Uterus (tissue), 2 donors: ENCODE data around the gene RFX6.

Source experiments
- POLR2A ChIP-seq, 2 donors: fragments of 450-650 bp; IDR thresholded peaks; one replicate each; pipeline ENCODE4 v1.6.1; 2016; ENCODE audit warnings: antibody characterized with exemption in 2 of 2, mild to moderate bottlenecking in 1 of 2, moderate library complexity in 1 of 2
- TF ChIP-seq, protein P1 (sequence below), 4 experiments: fragments of 200-600 bp in 2 of 4; fragments of 450-650 bp in 2 of 4; sonication (generic) in 2 of 4; IDR thresholded peaks; one replicate each; pipeline ENCODE4 v1.5.1; 2016 to 2019; ENCODE audit warnings: antibody characterized with exemption in 4 of 4, mild to moderate bottlenecking in 2 of 4, moderate library complexity in 1 of 4

DNA sequence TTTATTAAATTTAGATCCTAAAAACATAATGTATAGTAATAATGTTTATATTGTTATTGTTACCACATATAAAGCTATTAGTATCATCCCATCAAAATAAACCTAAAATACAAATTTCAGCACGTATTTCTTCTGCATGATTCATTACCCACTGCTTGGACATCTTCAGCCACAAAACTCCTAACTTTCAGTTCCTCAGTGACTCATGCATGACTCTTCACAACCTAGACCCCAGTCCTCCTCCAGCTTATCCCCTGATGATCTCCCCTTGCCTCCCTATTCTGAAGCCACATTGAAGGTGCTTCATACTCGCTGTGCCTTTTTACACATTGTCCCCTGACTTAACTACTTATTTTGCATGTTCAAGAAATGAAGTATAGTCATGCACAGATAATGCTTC is 37.0 kb upstream of the RFX6 start:
- TF ChIP-seq, protein P1, sequence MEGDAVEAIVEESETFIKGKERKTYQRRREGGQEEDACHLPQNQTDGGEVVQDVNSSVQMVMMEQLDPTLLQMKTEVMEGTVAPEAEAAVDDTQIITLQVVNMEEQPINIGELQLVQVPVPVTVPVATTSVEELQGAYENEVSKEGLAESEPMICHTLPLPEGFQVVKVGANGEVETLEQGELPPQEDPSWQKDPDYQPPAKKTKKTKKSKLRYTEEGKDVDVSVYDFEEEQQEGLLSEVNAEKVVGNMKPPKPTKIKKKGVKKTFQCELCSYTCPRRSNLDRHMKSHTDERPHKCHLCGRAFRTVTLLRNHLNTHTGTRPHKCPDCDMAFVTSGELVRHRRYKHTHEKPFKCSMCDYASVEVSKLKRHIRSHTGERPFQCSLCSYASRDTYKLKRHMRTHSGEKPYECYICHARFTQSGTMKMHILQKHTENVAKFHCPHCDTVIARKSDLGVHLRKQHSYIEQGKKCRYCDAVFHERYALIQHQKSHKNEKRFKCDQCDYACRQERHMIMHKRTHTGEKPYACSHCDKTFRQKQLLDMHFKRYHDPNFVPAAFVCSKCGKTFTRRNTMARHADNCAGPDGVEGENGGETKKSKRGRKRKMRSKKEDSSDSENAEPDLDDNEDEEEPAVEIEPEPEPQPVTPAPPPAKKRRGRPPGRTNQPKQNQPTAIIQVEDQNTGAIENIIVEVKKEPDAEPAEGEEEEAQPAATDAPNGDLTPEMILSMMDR (IDR thresholded peaks at IDR 0.05): no peak
- TF ChIP-seq POLR2A (IDR thresholded peaks at IDR 0.05): no peak
